GM21423 (cell line): ENCODE results near the gene CCDC192.

Source experiments
- ATAC-seq: cut with Tn5 transposase; IDR thresholded peaks from one replicate; pipeline ENCODE4 v1.9.1; 2021; ENCODE audit warnings: mild to moderate bottlenecking, moderate library complexity; ENCODE audit not compliant: unreplicated experiment

Gene CCDC192

DNA sequence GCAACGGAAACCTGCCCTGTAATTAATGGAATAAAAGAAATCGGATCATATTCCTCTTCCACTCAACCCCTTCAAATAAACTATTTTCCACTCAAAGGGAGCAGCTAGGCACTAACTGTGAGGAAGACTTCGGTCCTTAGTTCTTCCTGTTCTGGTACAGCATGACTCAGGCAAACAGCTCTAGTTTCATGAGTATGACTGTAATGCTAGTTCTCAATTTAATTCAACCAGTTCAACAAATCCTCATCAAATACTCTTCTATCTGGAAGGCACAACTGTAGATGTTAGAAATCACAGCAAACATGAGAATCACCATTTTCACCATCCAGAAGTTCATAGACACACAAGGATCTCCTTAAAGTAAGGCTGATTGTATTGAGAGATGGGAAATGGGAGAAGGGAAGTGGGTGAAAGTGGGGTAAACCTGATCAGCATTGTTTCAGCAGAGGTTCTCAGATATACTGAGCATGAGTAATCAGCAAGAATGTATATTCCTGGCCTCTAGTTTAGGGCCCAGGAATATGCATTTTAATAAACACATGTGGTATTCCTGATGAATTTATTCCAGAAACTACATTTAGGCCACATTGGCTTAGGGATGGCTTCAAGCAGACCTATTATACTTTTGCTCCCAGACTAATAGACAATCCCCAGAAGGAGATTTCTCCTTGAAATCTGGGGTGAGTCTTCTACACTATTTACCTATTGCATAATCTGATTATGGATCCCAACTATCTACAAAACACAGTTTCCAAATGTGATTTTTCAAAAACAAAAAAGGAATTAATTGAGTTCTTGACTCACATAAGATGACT lies 239.3 kb downstream of the CCDC192 start:
- ATAC-seq: no peak

DNA sequence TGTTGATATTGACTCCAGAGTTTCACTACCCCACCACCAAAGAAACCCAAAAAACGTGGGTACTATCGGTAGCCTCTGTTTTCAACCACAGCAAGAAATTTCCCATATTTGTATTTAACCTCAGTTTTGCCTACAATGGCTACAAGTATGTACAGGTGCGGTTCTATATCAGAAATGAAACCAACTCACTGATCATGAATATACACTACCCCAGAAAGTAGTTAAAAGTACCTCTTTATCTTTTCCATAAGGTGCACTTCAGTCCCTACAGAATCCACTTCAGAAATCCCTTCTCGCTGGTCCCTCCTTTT lies 239.8 kb downstream of the CCDC192 start:
- peak; percentile 64 for ATAC-seq

DNA sequence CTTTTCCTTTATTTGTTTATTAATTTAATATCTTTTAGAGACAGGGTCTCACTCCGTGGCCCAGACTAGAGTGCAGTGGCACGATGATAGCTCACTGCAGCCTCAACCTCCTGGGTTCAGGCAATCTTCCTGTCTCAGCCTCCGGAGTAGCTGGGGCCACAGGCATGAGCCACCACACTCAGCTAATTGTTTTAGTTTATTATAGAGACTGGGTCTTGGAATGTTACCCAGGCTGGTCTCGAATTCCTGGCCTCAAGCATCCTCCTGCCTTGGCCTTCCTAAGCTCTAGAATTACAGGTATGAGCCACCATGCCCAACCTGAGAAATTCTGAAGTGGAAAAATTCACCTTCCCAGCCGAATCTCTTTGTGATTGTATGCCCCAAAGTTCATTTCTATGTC lies 240.9 kb downstream of the CCDC192 start:
- no peak for ATAC-seq

DNA sequence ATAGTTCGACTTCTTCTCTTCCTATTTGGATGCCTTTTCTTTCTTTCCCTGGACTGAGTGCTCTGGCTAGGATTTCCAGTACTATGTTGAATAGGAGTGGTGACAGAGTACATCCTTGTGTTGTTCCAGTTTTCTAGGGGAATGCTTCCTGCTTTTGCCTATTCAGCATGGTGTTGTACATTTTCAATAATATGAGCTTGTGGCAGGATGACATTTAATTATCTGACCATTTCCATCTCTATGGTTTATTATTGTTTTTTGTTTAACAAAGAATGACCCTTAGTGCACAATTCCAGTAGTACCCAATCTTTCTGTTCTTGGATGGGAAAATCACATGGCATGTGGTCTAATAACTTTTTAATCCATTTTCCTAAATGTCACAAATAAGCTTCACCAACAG lies 244.8 kb downstream of the CCDC192 start:
- no peak for ATAC-seq

DNA sequence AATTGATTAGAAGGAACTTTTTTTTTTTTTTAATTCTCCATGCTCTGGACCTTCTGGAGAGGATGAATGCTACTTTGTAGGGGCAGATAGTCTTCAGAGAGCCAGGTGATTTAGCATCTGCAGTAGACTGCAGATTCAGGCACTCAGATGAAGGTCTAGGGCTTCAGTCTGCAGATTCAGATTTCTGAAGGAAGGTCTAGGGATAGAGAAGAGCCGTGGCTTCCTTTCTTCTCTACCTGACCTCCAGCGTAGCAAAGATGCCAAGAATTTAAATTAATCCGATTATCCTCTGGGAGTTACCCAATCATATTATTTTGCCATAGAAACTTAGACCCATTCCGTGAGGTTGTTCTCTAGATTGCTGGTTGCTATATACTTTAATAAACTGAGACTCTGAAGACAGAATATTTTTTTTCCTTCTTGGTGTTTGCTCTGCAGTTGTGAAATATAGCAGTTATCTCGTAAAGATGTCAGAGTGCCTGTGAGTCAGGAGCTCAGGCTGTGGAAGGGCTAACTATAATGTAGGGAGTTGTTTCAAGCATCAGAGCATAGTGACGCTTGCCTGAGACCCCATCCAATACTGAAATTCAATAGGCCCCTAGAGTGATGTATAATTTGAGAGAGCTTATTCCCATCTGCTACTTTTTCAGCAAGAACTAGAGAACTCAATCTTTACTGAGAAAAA lies 247.7 kb downstream of the CCDC192 start:
- no peak for ATAC-seq

DNA sequence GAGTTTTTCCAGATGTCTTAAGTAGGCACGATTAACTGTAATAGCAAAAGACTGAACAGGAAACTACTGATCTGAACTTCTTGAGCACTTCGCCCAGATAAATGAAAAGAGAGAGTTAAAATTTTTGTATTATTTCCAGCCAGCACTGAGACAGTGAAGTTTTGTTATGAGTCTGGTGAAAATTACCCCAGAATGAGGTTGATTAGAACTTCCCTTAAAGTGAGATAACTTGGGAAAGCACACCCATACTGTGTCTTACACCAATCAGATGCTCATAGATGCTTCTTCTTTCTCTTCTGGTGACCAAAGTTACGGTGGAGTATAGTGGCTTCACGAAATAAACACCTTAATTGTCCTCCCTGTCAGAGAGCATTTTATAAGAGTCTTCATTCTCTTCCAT lies 248.6 kb downstream of the CCDC192 start:
- ATAC-seq: no peak

DNA sequence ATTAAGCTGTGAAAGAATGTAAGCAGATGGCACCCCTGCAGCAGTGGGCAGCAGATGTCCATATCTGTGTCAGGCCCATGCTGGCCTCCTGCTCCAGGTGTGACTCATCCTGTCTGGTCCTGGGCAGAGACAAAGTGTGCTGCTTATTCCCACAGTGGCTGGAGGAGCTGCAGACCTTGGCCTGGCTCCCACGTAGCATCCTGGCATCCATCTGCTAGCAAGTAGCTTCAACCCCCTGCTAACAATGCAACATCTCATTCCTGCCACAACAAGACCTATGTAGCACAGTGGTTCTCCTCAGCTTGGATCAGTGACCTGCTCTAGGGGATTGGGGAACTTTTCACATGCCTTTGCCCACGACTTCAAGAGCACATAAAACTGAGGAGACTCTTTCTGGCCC lies 254.0 kb downstream of the CCDC192 start:
- ATAC-seq: no peak

DNA sequence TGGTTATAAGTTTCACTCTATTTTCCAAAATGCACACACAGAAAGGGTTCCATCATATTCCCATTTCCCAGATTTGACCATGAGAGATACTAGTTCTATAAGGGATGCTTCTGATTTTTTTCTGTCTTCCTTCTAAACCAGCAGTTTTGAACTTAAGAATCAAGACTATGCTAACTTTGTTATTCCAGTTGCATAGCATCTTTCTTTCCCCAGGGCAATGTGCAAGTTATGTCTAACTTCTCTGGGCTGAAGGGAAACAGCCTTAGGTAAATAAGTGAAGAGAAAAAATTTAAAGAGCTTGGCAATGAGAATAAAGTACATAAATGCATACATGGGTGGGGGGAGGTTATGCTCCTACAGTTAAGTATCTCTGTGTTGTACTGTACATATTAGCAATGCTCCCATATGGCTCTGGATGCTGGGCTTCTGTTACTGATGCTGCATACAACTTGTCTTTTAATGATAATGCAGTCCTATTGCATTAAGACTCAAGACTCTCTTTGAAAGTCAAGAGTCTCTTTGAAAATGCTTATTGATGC lies 254.6 kb downstream of the CCDC192 start:
- ATAC-seq: no peak

DNA sequence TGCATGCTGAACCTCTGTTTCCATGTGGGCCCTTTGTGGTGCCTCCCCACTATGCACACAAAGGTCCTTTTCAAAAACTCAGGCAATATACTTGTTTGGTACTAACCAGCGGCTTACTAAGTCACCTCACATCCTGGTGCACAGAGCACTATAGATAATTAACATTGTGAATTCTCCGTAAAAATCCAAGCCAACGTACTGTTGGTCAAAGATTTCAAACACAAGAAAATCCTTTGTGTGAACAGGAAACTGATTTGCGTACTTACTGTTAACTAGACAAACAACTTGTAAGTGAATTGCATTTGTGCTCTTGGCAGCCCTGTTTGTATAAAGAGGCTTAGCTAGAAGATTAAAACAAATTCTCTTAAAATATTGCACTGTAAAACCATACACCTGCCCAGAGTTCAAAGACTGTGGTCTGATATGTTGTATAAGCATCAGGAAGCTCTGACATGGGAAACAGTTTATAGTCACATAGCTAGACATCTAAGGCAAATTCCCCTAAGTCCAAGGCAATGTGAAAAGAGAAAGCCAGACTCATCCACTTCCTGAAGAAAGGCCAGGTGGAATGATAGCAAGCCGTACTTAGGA lies 255.3 kb downstream of the CCDC192 start:
- no peak for ATAC-seq

DNA sequence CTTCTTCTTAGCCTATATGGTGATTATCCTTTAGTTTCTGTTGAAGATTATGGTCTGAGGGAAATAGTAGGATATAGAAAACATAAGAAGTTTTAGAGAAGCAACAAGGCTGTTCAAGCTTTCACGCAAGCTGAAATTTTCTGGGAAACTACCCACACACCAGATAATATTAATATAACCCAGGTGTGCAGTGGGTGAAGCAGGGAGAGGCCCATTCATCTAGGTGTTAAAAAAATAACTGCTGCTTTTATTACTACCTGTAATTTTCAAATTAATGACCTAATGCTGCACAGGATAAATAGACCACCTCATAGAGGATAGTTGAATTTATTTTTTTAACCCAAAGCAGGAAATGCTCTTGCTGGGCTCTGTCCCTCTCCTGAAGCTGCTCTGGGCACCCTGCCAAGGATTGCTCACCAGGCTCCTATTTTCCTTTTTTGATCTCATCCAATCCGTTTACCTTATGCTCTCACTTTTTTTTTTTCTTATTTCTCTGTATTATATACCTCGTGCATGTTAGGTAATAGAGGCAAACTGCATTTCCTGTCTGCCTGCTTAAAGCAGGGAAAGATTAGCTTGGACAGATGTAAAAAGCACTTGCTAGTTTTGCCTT lies 256.1 kb downstream of the CCDC192 start:
- no peak for ATAC-seq

DNA sequence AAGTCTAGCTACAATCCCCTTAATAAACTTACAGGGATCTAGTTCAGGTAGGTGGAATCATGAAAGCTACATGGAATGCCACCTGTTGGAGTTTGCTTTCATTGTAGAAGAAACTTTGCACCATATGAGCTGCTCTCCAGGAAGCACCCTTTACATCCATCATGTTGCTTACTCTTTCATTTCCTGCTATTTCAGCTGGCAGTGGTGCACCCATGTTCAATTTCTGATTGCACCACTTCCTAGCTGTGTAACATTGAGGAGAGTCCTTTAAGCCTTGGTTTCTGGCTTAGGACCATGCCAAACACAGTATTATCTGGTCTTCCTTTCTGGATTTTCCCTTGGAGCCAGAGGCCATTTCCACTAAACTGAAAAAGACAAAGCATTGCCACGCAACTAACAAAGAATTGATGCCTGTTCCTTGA lies 257.1 kb downstream of the CCDC192 start:
- no peak for ATAC-seq

DNA sequence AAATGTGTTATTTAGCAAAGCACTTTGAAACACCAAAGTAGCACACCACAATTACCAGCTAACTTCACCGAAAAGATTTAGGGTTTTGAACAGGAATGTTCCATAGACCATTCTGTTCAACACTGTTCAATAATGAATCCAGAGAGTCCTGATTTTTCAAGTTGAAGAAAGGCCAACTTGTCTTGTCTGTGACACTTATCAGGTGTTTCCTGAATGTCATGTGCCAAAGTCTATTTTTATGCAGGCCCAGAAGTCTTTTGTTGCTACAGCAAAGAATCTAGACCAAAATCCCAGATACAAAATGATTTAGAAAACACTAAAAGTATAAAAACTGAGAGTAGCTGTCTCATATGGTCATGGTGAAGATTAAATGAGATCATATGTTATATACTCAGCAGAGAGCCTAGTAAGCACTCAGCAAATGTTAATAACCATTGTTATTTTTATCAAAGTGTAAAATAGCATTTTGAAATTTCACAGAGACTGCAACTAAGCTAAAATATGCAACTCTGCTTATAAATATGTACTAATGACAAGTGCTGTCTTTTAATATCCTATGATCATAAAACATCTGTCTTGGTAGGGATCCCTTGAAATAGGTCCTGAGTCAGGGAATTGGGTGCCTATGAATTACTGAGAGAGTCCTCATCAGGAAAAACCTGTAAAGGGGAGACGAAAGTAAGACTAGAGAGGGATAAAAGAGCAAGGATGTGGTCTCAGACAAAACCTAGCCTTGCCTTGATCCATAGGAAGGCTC lies 258.0 kb downstream of the CCDC192 start:
- no peak for ATAC-seq

DNA sequence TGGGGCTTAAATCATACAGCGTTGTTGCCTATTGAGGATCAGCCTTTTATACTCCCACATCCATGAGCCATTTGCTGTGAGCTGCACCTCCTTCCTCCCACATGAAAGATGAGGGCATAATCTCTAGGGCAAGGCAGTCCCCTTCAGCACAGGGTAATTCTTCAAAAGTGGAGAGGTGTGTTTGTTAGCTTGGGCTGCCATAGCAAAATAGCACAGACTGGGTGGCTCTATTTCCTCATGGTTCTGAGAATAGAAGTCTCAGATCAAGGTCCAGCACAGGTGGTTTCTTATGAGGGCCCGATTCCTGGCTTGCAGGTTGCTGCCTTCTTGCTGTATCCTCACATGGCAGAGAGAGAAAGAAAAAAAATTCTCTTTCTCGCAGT lies 258.6 kb downstream of the CCDC192 start:
- no peak for ATAC-seq

DNA sequence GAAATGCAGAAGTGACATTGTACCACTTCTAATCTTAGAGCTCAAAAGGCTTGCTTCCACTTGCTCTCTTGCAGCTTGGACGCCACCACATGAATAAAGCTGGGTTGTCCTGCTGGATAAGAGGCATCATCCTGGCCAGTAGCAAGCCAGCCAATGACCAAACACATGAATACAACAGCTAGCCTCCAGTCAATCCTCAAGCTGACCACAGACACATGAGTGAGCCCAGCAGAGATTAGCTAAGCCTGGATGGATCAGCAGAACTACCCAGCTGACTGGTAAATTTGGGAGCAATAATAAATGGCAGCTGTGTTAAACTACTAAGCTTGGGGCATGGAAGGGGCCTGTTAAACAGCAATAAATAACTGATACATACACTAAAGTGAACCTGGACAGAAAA lies 259.3 kb downstream of the CCDC192 start:
- ATAC-seq: no peak

DNA sequence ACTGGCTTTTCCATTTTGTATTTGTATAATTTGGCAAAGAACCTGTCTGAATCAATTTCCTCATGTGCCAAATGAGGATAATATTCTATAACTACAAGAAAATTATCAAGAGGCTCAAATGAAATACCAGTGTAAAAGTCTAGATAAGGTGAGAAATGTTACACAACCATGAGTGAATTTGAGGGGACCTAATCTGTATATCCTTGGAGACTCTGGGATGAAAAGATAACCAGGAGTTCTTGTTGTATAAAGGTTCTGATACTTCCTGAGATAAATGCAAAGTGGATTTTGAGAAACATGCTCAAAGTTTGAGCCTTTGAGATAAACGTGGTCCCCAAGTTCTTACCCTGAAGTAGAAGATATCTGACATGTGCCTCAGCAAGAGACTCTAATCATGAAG lies 260.0 kb downstream of the CCDC192 start:
- no peak for ATAC-seq

DNA sequence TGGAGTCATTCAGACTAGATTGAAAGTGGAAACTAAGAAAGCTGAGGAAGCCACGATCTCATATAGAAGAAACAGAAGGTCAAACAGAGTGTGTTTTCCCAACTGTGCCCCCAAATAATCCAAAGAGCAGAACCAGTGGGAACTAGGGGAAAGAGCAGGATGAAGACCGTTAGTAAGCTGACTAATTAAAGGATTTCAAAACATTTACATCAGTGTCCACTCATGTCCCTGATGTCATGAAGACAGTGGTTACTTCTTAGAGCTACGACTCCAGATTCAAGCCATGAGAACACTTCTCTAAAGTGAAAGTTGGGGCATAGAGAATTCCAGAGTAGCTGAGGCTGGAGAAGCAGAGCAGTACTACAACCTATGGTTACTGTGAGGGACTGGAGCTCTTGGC lies 260.7 kb downstream of the CCDC192 start:
- no peak for ATAC-seq

DNA sequence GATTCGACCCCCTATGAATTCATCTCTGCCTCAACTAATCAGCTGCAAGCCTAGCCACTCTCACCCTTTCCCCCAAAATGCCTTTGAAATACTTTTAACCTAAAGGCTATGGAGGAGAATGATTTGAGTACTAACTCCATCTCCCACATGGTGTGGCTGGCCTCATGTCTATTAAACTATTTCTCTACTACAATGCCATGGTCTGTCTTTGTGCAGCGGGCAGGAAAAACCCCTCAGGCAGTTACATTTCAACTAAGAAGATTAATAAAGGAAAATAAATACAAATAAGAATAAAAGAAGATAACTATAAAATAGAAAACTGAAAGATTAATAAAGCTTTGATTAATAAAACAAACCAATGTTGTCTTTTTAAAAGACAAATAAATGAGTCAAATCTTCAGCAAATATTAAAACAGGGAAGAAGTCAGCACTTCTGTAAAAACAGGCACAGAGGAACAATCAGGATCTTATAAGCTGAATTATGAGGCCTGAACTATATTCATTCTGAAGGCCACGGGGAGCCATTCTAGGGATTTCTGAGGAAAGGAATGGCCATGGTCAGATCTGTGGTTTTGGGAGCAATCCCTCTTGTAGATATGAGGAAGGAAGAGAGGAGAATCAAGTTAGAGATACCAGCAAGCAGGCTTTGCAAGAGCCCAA lies 264.3 kb downstream of the CCDC192 start:
- no peak for ATAC-seq

DNA sequence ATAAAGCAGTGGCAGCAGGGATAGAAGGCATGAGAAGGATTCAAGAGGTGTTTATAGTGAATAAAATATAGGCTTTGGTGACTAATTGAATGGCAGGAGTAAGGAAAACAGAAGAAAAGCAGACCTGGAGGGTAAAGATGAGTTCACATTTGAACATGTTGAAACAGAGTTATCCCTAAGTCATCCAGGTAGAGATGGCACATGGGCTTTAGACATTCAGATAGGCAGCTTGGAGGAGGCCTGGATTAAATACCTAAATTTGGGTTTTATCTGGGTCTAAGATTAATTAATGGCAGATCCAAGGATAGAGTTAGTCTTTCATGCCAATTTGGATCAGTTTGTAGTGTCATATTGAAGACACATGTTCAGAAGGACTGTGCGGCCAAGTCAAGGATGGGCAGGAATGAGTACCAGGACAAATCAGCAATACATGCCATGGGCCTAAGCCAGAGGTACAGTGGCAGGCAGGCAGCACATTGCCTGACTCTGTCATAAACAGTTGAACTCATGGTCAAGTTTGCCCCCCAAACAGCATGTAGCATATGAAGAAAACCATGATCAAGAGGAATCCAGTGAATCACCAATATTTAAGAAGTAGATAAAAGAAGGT lies 264.9 kb downstream of the CCDC192 start:
- no peak for ATAC-seq

DNA sequence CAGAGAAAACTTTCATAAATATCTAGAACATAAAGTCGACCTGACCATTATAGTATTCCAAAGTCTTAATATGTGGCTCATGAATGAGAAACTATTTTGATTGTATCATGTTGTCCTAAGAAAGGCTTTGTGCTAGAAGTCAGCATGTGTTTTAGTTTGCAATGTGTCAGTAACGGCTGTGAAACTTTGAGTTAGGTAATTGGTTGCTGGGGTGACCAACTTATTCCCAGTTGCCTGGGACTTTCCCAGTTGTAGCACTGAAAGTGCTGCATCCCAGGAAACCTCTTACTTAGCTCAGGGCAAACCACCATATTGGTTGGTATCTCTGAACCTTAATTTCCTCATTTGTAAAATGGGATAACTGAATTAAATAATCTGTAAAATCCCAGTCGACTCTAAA lies 265.8 kb downstream of the CCDC192 start:
- ATAC-seq: no peak

DNA sequence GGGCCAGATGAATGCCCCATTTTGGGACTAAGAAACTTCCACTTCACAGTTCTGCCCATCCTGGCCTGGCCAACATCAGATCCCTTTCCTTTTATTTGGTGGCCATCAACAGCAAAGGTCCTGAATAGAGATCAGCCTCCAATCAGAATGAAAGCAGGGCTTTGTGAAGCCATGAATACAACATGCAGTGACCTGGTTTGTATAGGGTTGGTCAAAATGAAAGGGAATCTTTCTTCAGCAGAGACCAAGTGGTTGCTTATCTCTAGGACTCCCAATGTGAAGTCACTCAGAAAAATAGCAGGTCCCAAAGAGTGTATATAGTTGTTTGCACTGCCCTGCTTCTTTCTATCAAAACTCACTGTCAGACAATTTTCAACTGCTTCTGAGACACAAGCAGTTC lies 266.5 kb downstream of the CCDC192 start:
- ATAC-seq: no peak
